ENCODE measurements around the gene FRAS1.
"Not testable (repeated sequence)": the region's sequence is repeated elsewhere in the genome, so short reads cannot be mapped to it uniquely, and the experiment has no call there.

DNA sequence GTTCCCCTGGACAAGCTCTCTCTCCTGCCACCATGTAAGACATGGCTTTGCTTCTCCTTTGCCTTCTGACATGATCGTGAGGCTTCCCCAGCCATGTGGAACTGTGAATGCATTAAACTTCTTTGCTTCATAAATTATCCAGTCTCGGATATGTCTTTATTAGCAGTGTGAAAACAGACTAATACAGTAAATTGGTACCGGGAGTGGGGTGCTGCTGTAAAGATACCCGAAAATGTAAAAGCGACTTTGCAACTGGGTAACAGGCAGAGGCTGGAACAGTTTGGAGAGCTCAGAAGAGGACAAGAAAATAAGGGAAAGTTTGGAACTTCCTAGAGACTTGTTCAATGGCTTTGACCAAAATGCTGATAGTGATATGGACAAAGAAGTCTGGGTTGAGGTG lies 46.1 kb upstream of the FRAS1 start:
- TF ChIP-seq CTCF (conservative IDR thresholded peaks at IDR 0.05 in 1 of 2, IDR thresholded peaks at IDR 0.05 in 1 of 2; ENCODE audit: low read depth in 1 of 2, low read length in 2 of 2); EZH2 (IDR thresholded peaks at IDR 0.05; ENCODE audit: low read length, missing control alignments): not testable (repeated sequence)

Data from fibroblast of lung (primary cell).